Ovary (tissue), 9 donors: ENCODE data around the gene TTC28. TPM values are rescaled to one million over a fixed set of nuclear protein-coding genes. Genes with fewer than 3 reads are reported as not detected.

ENCODE experiments used
- DNase-seq, 5 donors: peaks; one replicate each; pipeline ENCODE4 v3.0.0-alpha.2; 2019 to 2020
- H3K27ac ChIP-seq, 2 donors: fragments of 200-600 bp; one replicate each; pipeline versions ENCODE4 v1.5.1 to v1.8.0; 2019 to 2022
- H3K27me3 ChIP-seq: fragments of 200-600 bp; one replicate; pipeline ENCODE4 v1.8.0; 2022
- H3K36me3 ChIP-seq: fragments of 200-600 bp; sonication (generic); one replicate; pipeline ENCODE4 v1.5.1; 2019
- H3K4me1 ChIP-seq: one replicate; pipeline ENCODE4 v1.8.1; 2013; ENCODE audit warnings: mild to moderate bottlenecking, moderate library complexity; ENCODE audit not compliant: insufficient read depth
- H3K4me3 ChIP-seq: fragments of 200-600 bp; sonication (generic); one replicate; pipeline ENCODE4 v1.5.1; 2017
- H3K9me3 ChIP-seq, 2 donors: fragments of 200-600 bp in 1 of 2; sonication (generic) in 1 of 2; one replicate each; pipeline versions ENCODE4 v1.5.1 to v1.8.1; 2013 to 2019; ENCODE audit warnings: mild to moderate bottlenecking in 1 of 2, moderate library complexity in 1 of 2
- CTCF ChIP-seq, 3 donors: fragments of 450-650 bp in 2 of 3; fragments of 200-600 bp in 1 of 3; IDR thresholded peaks; one replicate each; pipeline versions ENCODE4 v1.5.1 to v1.8.0; 2016 to 2022; ENCODE audit warnings: antibody characterized with exemption in 3 of 3, mild to moderate bottlenecking in 1 of 3
- EP300 ChIP-seq: sonication (generic); formaldehyde crosslinking; IDR thresholded peaks from one replicate; pipeline ENCODE4 v1.6.1; 2017; ENCODE audit warnings: antibody characterized with exemption
- POLR2A ChIP-seq: fragments of 450-650 bp; IDR thresholded peaks from one replicate; pipeline ENCODE4 v1.6.1; 2017; ENCODE audit warnings: antibody characterized with exemption, mild to moderate bottlenecking, moderate library complexity
- WGBS, 3 donors: extraction: QIAGEN DNeasy Blood & Tissue Kit in 1 of 3; methylation state at CpG; one replicate each; pipeline versions ENCODE4 v1.1.5 to v1.1.7; 2013 to 2017; 5-methylcytosine and 5-hydroxymethylcytosine counted together
- intact Hi-C, 4 donors: fragments of 100-400 bp; cut with DNase I; formaldehyde crosslinking; loops; one replicate each; pipeline versions ENCODE4 v1.11.0 to v1.15.1; 2022 to 2023
- polyA plus RNA-seq, 2 donors: library from polyadenylated mRNA; stranded (reverse); fragments of 200-250 nt in 1 of 2; fragments of 350-450 nt in 1 of 2; fragmentation: Illumina TruSeq in 1 of 2; extraction: RNeasy Lipid Tissue Mini Kit (QIAGEN cat#74804) in 1 of 2; gene quantifications; one replicate each; pipeline ENCODE4 v1.2.3, GENCODE V29; 2013 to 2014
- total RNA-seq, 7 donors: library from RNA; depleted of rRNA in 2 of 7; stranded (reverse); fragments of >200 nt in 2 of 7; fragmentation: NEBNext Ultra II Directional in 3 of 7; extraction: Animal tissue kit (Norgen Biotek cat#: 25700) in 3 of 7; gene quantifications; one replicate each; pipeline versions ENCODE4 v1.1.0 to v1.2.4, GENCODE V29; 2016 to 2023
- donor health status: DM: no; HTN: no; CAD: no; lungs with moderate emphysema.
- donor health status: DM: no; HTN: no; CAD: no.
- donor health status: Bipolar disorder and iron deficiency.
- donor health status: DM: yes; HTN: yes; CAD: no.
- donor health status: DM: no; HTN: no; CAD: no.
- donor health status: DM: yes; HTN: yes; CAD: no.

TTC28 gene
- total and polyA plus RNA-seq, 9 donors, result 16.7 to 127 (median 72.9) TPM

- Histone ChIP-seq H3K27ac (no peak overlapping the region), H3K4me1 (peaks cover 6% of the 10 kb centered on the region), H3K9me3 (no peaks in the 10 kb centered on the region), H3K36me3 (no peaks in the 10 kb centered on the region), H3K4me3 (no peak overlapping the region), H3K27me3 (no peaks in the 10 kb centered on the region)
- TF ChIP-seq CTCF (IDR thresholded peaks at IDR 0.05) (no peak), POLR2A (no peak), EP300 (no peak)
- WGBS, 3 donors, result 91 to 93% (median 92%) methylated on average over 15 of the region's 15 CpGs
- DNase-seq, result no peak
- intact Hi-C loops, result loop anchor here in 1 of 4 donors (5.0 kb wide), 1 partner anchor 75 kb away; no protein-coding TSS in a partner anchor
These were observed 697.5 kb downstream of the TTC28 start for GRCh38 chr22:27982106-27982505.

- H3K9me3 ChIP-seq, result no peaks in the 10 kb centered on the region
- WGBS, 3 donors, result 86 to 89% (median 88%) methylated on average over 7 of the region's 7 CpGs
- intact Hi-C loops, result loop anchor here in 1 of 4 donors (5.0 kb wide), 1 partner anchor 73 kb away; no protein-coding TSS in a partner anchor
- TF ChIP-seq CTCF (IDR thresholded peaks at IDR 0.05) (no peak), EP300 (no peak), POLR2A (no peak)
- H3K27ac ChIP-seq, result no peak overlapping the region
- no peaks in the 10 kb centered on the region for H3K36me3 ChIP-seq
- DNase-seq, result no peak
- peaks cover 8% of the 10 kb centered on the region for H3K4me1 ChIP-seq
- H3K4me3 ChIP-seq, result no peak overlapping the region
- H3K27me3 ChIP-seq, result no peaks in the 10 kb centered on the region
These were observed 699.1 kb downstream of the TTC28 start for GRCh38 chr22:27980424-27981148.

GRCh38 chr22:27978802-27979201 lies 700.8 kb downstream of the TTC28 start:
- peak in 1 of 5 donors; percentile 9 for DNase-seq
- no peak for TF ChIP-seq CTCF (IDR thresholded peaks at IDR 0.05)
- TF ChIP-seq POLR2A, result no peak
- TF ChIP-seq EP300, result no peak
- 31 to 66% (median 56%) methylated on average over 5 of the region's 5 CpGs for WGBS, 3 donors
- no peak overlapping the region for H3K4me3 ChIP-seq
- intact Hi-C loops, result no loop called here
- no peaks in the 10 kb centered on the region for H3K27me3 ChIP-seq
- H3K36me3 ChIP-seq, result no peaks in the 10 kb centered on the region
- no peaks in the 10 kb centered on the region for H3K9me3 ChIP-seq
- H3K4me1 ChIP-seq, result peaks cover 8% of the 10 kb centered on the region
- no peak overlapping the region for H3K27ac ChIP-seq

- peak in 1 of 5 donors; percentile 10 for DNase-seq
- Histone ChIP-seq H3K4me3 (no peak overlapping the region), H3K36me3 (no peaks in the 10 kb centered on the region), H3K27me3 (no peaks in the 10 kb centered on the region), H3K9me3 (no peaks in the 10 kb centered on the region), H3K27ac (no peak overlapping the region), H3K4me1 (peaks cover 8% of the 10 kb centered on the region)
- 59 to 86% (median 72%) methylated on average over 6 of the region's 6 CpGs for WGBS, 3 donors
- no peak for TF ChIP-seq POLR2A
- TF ChIP-seq EP300, result no peak
- TF ChIP-seq CTCF (IDR thresholded peaks at IDR 0.05), result no peak
- intact Hi-C loops, result no loop called here
These were observed 701.3 kb downstream of the TTC28 start for GRCh38 chr22:27978317-27978716.
